H9 (cell line): ENCODE results near the gene THAP4. TPM values are rescaled to one million over a fixed set of nuclear protein-coding genes. Genes with fewer than 3 reads are reported as not detected.

Source experiments
- DNase-seq: peaks from one replicate; pipeline ENCODE4 v3.0.0-alpha.2; 2017
- H2AFZ ChIP-seq: one replicate; pipeline ENCODE4 v1.6.1; 2013; ENCODE audit warnings: mild to moderate bottlenecking, low read length, control low read depth, moderate library complexity
- H2AK5ac ChIP-seq: 2 replicates; pipeline ENCODE4 v1.6.1; 2013; ENCODE audit warnings: low read length, control low read depth, mixed read lengths; ENCODE audit not compliant: insufficient read length
- H2BK120ac ChIP-seq: one replicate; pipeline ENCODE4 v1.6.1; 2013; ENCODE audit warnings: low read depth, mild to moderate bottlenecking, low read length, control low read depth, inconsistent platforms; ENCODE audit not compliant: poor library complexity, severe bottlenecking
- H2BK12ac ChIP-seq: 2 replicates; pipeline ENCODE4 v1.6.1; 2013; ENCODE audit warnings: low read length, control low read depth, mixed read lengths, low read depth; ENCODE audit not compliant: insufficient read length
- H2BK15ac ChIP-seq: 2 replicates; pipeline ENCODE4 v1.6.1; 2013; ENCODE audit warnings: low read depth, low read length, control low read depth
- H2BK20ac ChIP-seq: one replicate; pipeline ENCODE4 v1.6.1; 2013; ENCODE audit warnings: low read depth, mild to moderate bottlenecking, low read length, control low read depth, inconsistent platforms; ENCODE audit not compliant: poor library complexity, severe bottlenecking
- H2BK5ac ChIP-seq: 2 replicates; pipeline ENCODE4 v1.6.1; 2013; ENCODE audit warnings: low read length, control low read depth, mixed read lengths; ENCODE audit not compliant: insufficient read length
- H3K14ac ChIP-seq: 2 replicates; pipeline ENCODE4 v1.6.1; 2013; ENCODE audit warnings: low read length, control low read depth; ENCODE audit not compliant: insufficient read depth
- H3K18ac ChIP-seq: 2 replicates; pipeline ENCODE4 v1.6.1; 2013; ENCODE audit warnings: low read depth, mild to moderate bottlenecking, mixed read lengths, low read length, control low read depth; ENCODE audit not compliant: insufficient read length
- H3K23ac ChIP-seq: 2 replicates; pipeline ENCODE4 v1.6.1; 2013; ENCODE audit warnings: low read length, control low read depth, mixed read lengths, low read depth; ENCODE audit not compliant: insufficient read length
- H3K23me2 ChIP-seq: 2 replicates; pipeline ENCODE4 v1.6.1; 2013; ENCODE audit warnings: low read depth, mild to moderate bottlenecking, mixed read lengths, low read length, control low read depth; ENCODE audit not compliant: insufficient read length, poor library complexity, severe bottlenecking
- H3K27ac ChIP-seq: 2 replicates; pipeline ENCODE4 v1.5.1; 2013; ENCODE audit warnings: low read length, control low read depth, mixed read lengths, low read depth; ENCODE audit not compliant: insufficient read length
- H3K27me3 ChIP-seq: 2 replicates; pipeline ENCODE4 v1.6.1; 2013; ENCODE audit warnings: low read length, control low read depth, inconsistent platforms; ENCODE audit not compliant: insufficient read depth
- H3K4ac ChIP-seq: 2 replicates; pipeline ENCODE4 v1.6.1; 2013; ENCODE audit warnings: low read depth, mild to moderate bottlenecking, control low read depth, inconsistent platforms, low read length, moderate library complexity
- H3K4me1 ChIP-seq: 2 replicates; pipeline ENCODE4 v1.6.1; 2013; ENCODE audit warnings: low read length, control low read depth, inconsistent platforms; ENCODE audit not compliant: insufficient read depth
- H3K4me2 ChIP-seq: 2 replicates; pipeline ENCODE4 v1.6.1; 2013; ENCODE audit warnings: low read length, control low read depth, mixed read lengths; ENCODE audit not compliant: insufficient read length, insufficient read depth
- H3K56ac ChIP-seq: 2 replicates; pipeline ENCODE4 v1.6.1; 2013; ENCODE audit warnings: low read depth, mild to moderate bottlenecking, mixed read lengths, low read length, control low read depth; ENCODE audit not compliant: insufficient read length
- H3K79me1 ChIP-seq: 2 replicates; pipeline ENCODE4 v1.6.1; 2013; ENCODE audit warnings: low read depth, mild to moderate bottlenecking, moderate library complexity, low read length, control low read depth, inconsistent platforms; ENCODE audit not compliant: insufficient read depth, poor library complexity, severe bottlenecking
- H3K79me2 ChIP-seq: 2 replicates; pipeline ENCODE4 v1.6.1; 2013; ENCODE audit warnings: low read length, control low read depth, inconsistent platforms; ENCODE audit not compliant: insufficient read depth
- H3K9ac ChIP-seq: 2 replicates; pipeline ENCODE4 v1.6.1; 2013; ENCODE audit warnings: low read length, control low read depth, mixed read lengths; ENCODE audit not compliant: insufficient read length; ENCODE audit errors: extremely low read depth
- H3K9me3 ChIP-seq: one replicate; pipeline ENCODE4 v1.6.1; 2013; ENCODE audit warnings: low read depth, low read length, inconsistent platforms; ENCODE audit not compliant: control insufficient read depth
- H3T11ph ChIP-seq: one replicate; pipeline ENCODE4 v1.6.1; 2013; ENCODE audit warnings: mild to moderate bottlenecking, low read length, control low read depth, inconsistent platforms
- H4K20me1 ChIP-seq: one replicate; pipeline ENCODE4 v1.6.1; 2013; ENCODE audit not compliant: control insufficient read depth, insufficient read length, insufficient read depth
- H4K5ac ChIP-seq: 2 replicates; pipeline ENCODE4 v1.6.1; 2013; ENCODE audit warnings: low read depth, mild to moderate bottlenecking, mixed read lengths, low read length, control low read depth; ENCODE audit not compliant: insufficient read length
- H4K8ac ChIP-seq: replicated peaks from 2 replicates; pipeline ENCODE4 v1.6.1; 2013; ENCODE audit warnings: low read length, control low read depth, mixed read lengths, low read depth; ENCODE audit not compliant: insufficient read length
- H4K91ac ChIP-seq: 2 replicates; pipeline ENCODE4 v1.6.1; 2013; ENCODE audit warnings: low read depth, mild to moderate bottlenecking, moderate library complexity, mixed read lengths, low read length, control low read depth; ENCODE audit not compliant: insufficient read length
- H3K27ac Mint-ChIP-seq, 3 experiments: 2 replicates in 2 of 3; 3 replicates in 1 of 3; pipeline ENCODE4 v1.8.0; 2020 to 2021; ENCODE audit warnings: mixed read lengths in 3 of 3, mild to moderate bottlenecking in 1 of 3, moderate library complexity in 1 of 3
- H3K27me3 Mint-ChIP-seq: 2 replicates; pipeline ENCODE4 v1.8.0; 2021; ENCODE audit warnings: low read depth, mild to moderate bottlenecking, moderate library complexity, mixed read lengths
- H3K36me3 Mint-ChIP-seq, 3 experiments: 2 replicates in 2 of 3; 3 replicates in 1 of 3; pipeline ENCODE4 v1.8.0; 2020 to 2021; ENCODE audit warnings: low read depth in 3 of 3, mixed read lengths in 3 of 3; ENCODE audit not compliant: insufficient read depth in 1 of 3
- H3K4me1 Mint-ChIP-seq, 2 experiments: 2 replicates each; pipeline ENCODE4 v1.8.0; 2020; ENCODE audit warnings: mixed read lengths in 2 of 2
- H3K4me3 Mint-ChIP-seq, 2 experiments: 2 replicates in 1 of 2; 3 replicates in 1 of 2; pipeline ENCODE4 v1.8.0; 2020 to 2021; ENCODE audit warnings: mild to moderate bottlenecking in 2 of 2, mixed read lengths in 2 of 2, moderate library complexity in 1 of 2
- H3K9me3 Mint-ChIP-seq, 2 experiments: 2 replicates in 1 of 2; 3 replicates in 1 of 2; pipeline ENCODE4 v1.8.0; 2020; ENCODE audit warnings: mild to moderate bottlenecking in 2 of 2, mixed read lengths in 2 of 2, moderate library complexity in 1 of 2
- WGBS: extraction: QIAGEN DNeasy Blood & Tissue Kit; methylation state at CpG from one replicate; pipeline ENCODE4 v1.1.7; 2013; ENCODE audit warnings: missing lambda C conversion rate, low lambda C conversion rate, mixed read lengths; ENCODE audit not compliant: insufficient read length; ENCODE audit errors: extremely low coverage; 5-methylcytosine and 5-hydroxymethylcytosine counted together
- total RNA-seq: library from RNA; stranded (reverse); gene quantifications from 2 replicates; pipeline ENCODE4 v1.2.1, GENCODE V29; 2021
- TF ChIP-seq, protein P1 (sequence below): fragments of 200-600 bp; sonication (generic); conservative IDR thresholded peaks from 3 replicates; pipeline ENCODE4 v1.8.0; 2021; ENCODE audit warnings: antibody characterized with exemption, mild to moderate bottlenecking

Gene THAP4
- total RNA-seq, 1 experiment from 2014 or later, result 70.6 TPM

DNA sequence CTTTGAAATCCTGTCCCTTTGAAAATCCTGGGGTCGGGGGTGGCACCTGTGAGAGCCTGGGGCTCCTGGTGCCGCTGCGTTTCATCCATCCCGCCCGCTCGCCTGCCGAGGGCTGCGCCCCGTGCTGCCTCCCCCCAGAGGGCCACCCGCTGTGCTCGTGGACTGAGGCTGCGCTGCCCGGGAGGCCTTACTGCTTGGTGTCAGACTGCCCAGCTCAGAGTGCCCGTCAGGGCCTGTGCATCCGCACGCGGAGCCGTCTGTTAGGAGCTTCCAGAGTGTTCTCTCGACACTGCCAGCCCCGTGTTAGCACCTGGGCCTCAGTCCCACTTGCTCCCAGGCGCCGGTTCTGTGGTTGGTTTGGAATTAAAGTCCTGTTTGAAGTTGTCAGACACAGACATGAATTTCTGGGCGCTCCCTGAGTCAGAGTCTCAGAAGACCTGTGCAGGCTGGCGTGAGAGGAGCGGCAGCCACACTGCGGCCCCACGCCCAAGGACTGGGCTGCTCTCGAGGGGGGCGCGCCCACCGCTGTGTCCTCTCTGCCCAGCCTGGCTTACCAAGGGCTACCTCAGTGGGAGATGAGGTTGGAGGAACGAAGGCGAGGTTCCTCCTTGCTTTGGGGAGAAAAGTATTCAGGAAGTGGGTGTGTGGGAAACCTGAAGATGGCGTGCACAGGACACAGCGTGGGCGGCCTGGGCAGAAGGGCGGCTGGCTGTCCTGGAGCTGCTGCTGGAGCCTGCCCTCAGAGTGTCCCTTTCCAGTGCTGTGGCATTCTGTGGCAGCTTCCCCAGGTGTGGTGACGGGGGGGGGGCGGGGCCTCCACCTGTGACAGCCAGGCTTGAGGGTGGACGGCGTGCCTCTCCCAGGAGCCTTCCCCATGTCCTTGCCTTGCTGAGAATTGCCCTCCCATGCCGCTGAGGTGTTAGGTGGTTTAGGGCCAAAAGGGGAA lies 35.6 kb upstream of the THAP4 start:
- no CpG with 5 or more reads among the region's 42 CpGs for WGBS

More for the DNA sequence above, 35.6 kb upstream of the THAP4 start:
- Histone ChIP-seq H4K5ac (no peak overlapping the region), H3K4me2 (no peak overlapping the region), H2BK5ac (no peak overlapping the region), H2BK120ac (no peak overlapping the region), H3K23ac (no peak overlapping the region), H2BK15ac (no peak overlapping the region), H3K9me3 (no peaks in the 10 kb centered on the region), H3T11ph (no peak overlapping the region), H4K91ac (no peak overlapping the region), H3K9ac (no peak overlapping the region), H3K4ac (no peak overlapping the region), H3K23me2 (no peaks in the 10 kb centered on the region), H2BK12ac (no peak overlapping the region), H2BK20ac (no peak overlapping the region), H2AFZ (no peak overlapping the region), H4K20me1 (no peaks in the 10 kb centered on the region), H3K4me1 (no peaks in the 10 kb centered on the region), H3K56ac (no peak overlapping the region), H4K8ac (no peak overlapping the region), H3K14ac (no peak overlapping the region), H3K79me1 (no peaks in the 10 kb centered on the region), H3K27me3 (no peaks in the 10 kb centered on the region), H3K27ac (no peak overlapping the region), H3K18ac (no peak overlapping the region), H3K79me2 (no peaks in the 10 kb centered on the region), H2AK5ac (no peak overlapping the region)
- Mint-ChIP-seq H3K9me3 (no peaks in the 10 kb centered on the region), H3K27me3 (no peaks in the 10 kb centered on the region), H3K4me1 (peaks cover 0 to 2% of the 10 kb centered on the region in 2 experiments; a peak in 2 of 4 replicates), H3K36me3 (peaks cover 11 to 81% (median 63%) of the 10 kb centered on the region in 3 experiments; a peak in 6 of 7 replicates), H3K27ac (0 out of 7 replicates have a peak overlapping the region, but pooled peaks of 1 of the 3 experiments have one; percentile 35), H3K4me3 (no peak overlapping the region)
- no peak for DNase-seq
- TF ChIP-seq, protein P1, sequence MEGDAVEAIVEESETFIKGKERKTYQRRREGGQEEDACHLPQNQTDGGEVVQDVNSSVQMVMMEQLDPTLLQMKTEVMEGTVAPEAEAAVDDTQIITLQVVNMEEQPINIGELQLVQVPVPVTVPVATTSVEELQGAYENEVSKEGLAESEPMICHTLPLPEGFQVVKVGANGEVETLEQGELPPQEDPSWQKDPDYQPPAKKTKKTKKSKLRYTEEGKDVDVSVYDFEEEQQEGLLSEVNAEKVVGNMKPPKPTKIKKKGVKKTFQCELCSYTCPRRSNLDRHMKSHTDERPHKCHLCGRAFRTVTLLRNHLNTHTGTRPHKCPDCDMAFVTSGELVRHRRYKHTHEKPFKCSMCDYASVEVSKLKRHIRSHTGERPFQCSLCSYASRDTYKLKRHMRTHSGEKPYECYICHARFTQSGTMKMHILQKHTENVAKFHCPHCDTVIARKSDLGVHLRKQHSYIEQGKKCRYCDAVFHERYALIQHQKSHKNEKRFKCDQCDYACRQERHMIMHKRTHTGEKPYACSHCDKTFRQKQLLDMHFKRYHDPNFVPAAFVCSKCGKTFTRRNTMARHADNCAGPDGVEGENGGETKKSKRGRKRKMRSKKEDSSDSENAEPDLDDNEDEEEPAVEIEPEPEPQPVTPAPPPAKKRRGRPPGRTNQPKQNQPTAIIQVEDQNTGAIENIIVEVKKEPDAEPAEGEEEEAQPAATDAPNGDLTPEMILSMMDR, result no peak
